ENCODE data around the gene NAALADL2.

The NAALADL2 gene

GRCh38 chr3:175179055-175179454, 319.9 kb downstream of the NAALADL2 start:
- TF ChIP-seq CTCF (IDR thresholded peaks at IDR 0.05; ENCODE audit: low read depth, low read length): no peak
- DNase-seq (ENCODE audit: extremely low read depth, low read depth): no peak

- no peak for DNase-seq (ENCODE audit: extremely low read depth, low read depth)
- no peak for TF ChIP-seq CTCF (IDR thresholded peaks at IDR 0.05; ENCODE audit: low read depth, low read length)
Observed at GRCh38 chr3:175184392-175184791, 325.3 kb downstream of the NAALADL2 start.

- DNase-seq (ENCODE audit: extremely low read depth, low read depth): no peak
- no peak for TF ChIP-seq CTCF (IDR thresholded peaks at IDR 0.05; ENCODE audit: low read depth, low read length)
Observed at GRCh38 chr3:175185903-175186302, 326.8 kb downstream of the NAALADL2 start.

- no peak for TF ChIP-seq CTCF (IDR thresholded peaks at IDR 0.05; ENCODE audit: low read depth, low read length)
- DNase-seq (ENCODE audit: extremely low read depth, low read depth): no peak
Observed at GRCh38 chr3:175186511-175186910, 327.4 kb downstream of the NAALADL2 start.

GRCh38 chr3:175187586-175187985, 328.5 kb downstream of the NAALADL2 start:
- TF ChIP-seq CTCF (IDR thresholded peaks at IDR 0.05; ENCODE audit: low read depth, low read length): no peak
- no peak for DNase-seq (ENCODE audit: extremely low read depth, low read depth)

- no peak for TF ChIP-seq CTCF (IDR thresholded peaks at IDR 0.05; ENCODE audit: low read depth, low read length)
- no peak for DNase-seq (ENCODE audit: extremely low read depth, low read depth)
Observed at GRCh38 chr3:175192536-175192935, 333.4 kb downstream of the NAALADL2 start.

- TF ChIP-seq CTCF (IDR thresholded peaks at IDR 0.05; ENCODE audit: low read depth, low read length): no peak
- DNase-seq (ENCODE audit: extremely low read depth, low read depth): no peak
Observed at GRCh38 chr3:175193815-175194518, 334.8 kb downstream of the NAALADL2 start.
